Activated B cell treated with CpG ODN at 0.5 μM for 24 hours (primary cell): ENCODE measurements around the gene CST11. TPM values are rescaled to one million over a fixed set of nuclear protein-coding genes. Genes with fewer than 3 reads are reported as not detected.
A peak's percentile ranks its signal among the peaks of the same experiment; 100 is the strongest.

Experiments used
- ATAC-seq: fragments of 200-7000 bp; cut with Tn5 transposase; one replicate; pipeline ENCODE4 v1.10.0; 2021; ENCODE audit warnings: low read depth, mild to moderate bottlenecking, moderate library complexity
- CTCF ChIA-PET: fragments of 350-600 bp; sonication (Branson Sonifier 250); formaldehyde crosslinking; loops from one replicate; lab custom pipeline; 2021; ENCODE audit warnings: antibody characterized with exemption; lab: Charles Lee
- POLR2A ChIA-PET: fragments of 350-600 bp; sonication (Branson Sonifier 250); formaldehyde crosslinking; loops from one replicate; lab custom pipeline; 2021; ENCODE audit warnings: antibody characterized with exemption; lab: Charles Lee
- DNase-seq: peaks from one replicate; pipeline ENCODE4 v3.0.0; 2022
- H3K27ac Mint-ChIP-seq: one replicate; pipeline ENCODE4 v1.8.0; 2020; ENCODE audit warnings: mixed read lengths
- H3K27me3 Mint-ChIP-seq: one replicate; pipeline ENCODE4 v1.8.0; 2021; ENCODE audit warnings: mixed read lengths
- H3K36me3 Mint-ChIP-seq: one replicate; pipeline ENCODE4 v1.8.0; 2021; ENCODE audit warnings: low read depth, mixed read lengths
- H3K4me1 Mint-ChIP-seq: one replicate; pipeline ENCODE4 v1.8.0; 2021; ENCODE audit warnings: mixed read lengths
- H3K4me3 Mint-ChIP-seq: one replicate; pipeline ENCODE4 v1.8.0; 2020; ENCODE audit warnings: mild to moderate bottlenecking, mixed read lengths
- H3K9me3 Mint-ChIP-seq: one replicate; pipeline ENCODE4 v1.8.0; 2020; ENCODE audit warnings: mixed read lengths
- intact Hi-C: fragments of 100-400 bp; cut with micrococcal nuclease; formaldehyde crosslinking; loops from one replicate; pipeline ENCODE4 v1.15.1; 2024
- total RNA-seq: library from RNA; stranded (reverse); gene quantifications from 2 replicates; pipeline ENCODE4 v1.2.3, GENCODE V29; 2022
- TF ChIP-seq, protein P1 (sequence below): fragments of 200-600 bp; IDR thresholded peaks from one replicate; pipeline ENCODE4 v1.8.0; 2022; ENCODE audit warnings: antibody characterized with exemption, mild to moderate bottlenecking

Gene CST11
- total RNA-seq, 1 donor from 2014 or later: not detected

GRCh38 chr20:23410916-23411695 lies 41.6 kb downstream of the CST11 start:
- DNase-seq: no peak
- ChIA-PET CTCF (interaction anchor here (1.1 kb wide), 1 partner anchor 10 kb away, joined by 4 read pairs; the partner anchor contains the start of gene NAPB), POLR2A (no interaction called here)
- TF ChIP-seq, protein P1, sequence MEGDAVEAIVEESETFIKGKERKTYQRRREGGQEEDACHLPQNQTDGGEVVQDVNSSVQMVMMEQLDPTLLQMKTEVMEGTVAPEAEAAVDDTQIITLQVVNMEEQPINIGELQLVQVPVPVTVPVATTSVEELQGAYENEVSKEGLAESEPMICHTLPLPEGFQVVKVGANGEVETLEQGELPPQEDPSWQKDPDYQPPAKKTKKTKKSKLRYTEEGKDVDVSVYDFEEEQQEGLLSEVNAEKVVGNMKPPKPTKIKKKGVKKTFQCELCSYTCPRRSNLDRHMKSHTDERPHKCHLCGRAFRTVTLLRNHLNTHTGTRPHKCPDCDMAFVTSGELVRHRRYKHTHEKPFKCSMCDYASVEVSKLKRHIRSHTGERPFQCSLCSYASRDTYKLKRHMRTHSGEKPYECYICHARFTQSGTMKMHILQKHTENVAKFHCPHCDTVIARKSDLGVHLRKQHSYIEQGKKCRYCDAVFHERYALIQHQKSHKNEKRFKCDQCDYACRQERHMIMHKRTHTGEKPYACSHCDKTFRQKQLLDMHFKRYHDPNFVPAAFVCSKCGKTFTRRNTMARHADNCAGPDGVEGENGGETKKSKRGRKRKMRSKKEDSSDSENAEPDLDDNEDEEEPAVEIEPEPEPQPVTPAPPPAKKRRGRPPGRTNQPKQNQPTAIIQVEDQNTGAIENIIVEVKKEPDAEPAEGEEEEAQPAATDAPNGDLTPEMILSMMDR: no peak
- no peaks in the 10 kb centered on the region for H3K9me3 Mint-ChIP-seq
- H3K27me3 Mint-ChIP-seq: no peaks in the 10 kb centered on the region
- ATAC-seq: no peak
- no peak overlapping the region for H3K4me3 Mint-ChIP-seq
- H3K36me3 Mint-ChIP-seq: no peaks in the 10 kb centered on the region
- peaks cover 23% of the 10 kb centered on the region for H3K4me1 Mint-ChIP-seq
- intact Hi-C loops: loop anchor here (1.0 to 2.0 kb wide), 2 partner anchors 14 to 29 kb away; no protein-coding TSS in a partner anchor
- no peak overlapping the region for H3K27ac Mint-ChIP-seq

DNA sequence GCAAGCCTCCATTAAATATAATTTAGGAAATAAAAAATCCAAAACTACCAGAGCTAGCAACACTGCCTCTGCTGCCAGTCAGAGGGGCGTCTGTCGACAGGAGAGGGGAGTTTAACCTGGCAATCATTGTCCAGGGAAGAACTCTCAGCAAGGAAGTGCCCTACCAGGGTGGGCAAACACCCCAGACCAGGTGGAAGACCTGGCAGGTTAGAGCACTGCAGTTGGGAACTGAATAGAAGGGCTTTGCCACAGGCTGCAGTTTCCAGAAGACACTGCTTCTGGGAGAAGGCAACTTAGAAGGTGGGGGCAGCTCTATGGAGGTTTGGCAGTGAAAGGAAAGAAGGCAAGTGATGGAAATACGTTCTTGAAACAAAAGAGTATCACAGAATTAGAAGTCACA lies 42.9 kb downstream of the CST11 start:
- Mint-ChIP-seq H3K4me1 (peaks cover 25% of the 10 kb centered on the region), H3K27ac (no peak overlapping the region), H3K4me3 (no peak overlapping the region), H3K36me3 (no peaks in the 10 kb centered on the region), H3K9me3 (no peaks in the 10 kb centered on the region), H3K27me3 (no peaks in the 10 kb centered on the region)
- ChIA-PET POLR2A (no interaction called here), CTCF (no interaction called here)
- ATAC-seq (no peak), DNase-seq (no peak)
- TF ChIP-seq, protein P1: no peak
- intact Hi-C loops: loop anchor here (1.0 to 2.0 kb wide), 3 partner anchors 13 to 47 kb away; partner anchors contain the start of gene GZF1

DNA sequence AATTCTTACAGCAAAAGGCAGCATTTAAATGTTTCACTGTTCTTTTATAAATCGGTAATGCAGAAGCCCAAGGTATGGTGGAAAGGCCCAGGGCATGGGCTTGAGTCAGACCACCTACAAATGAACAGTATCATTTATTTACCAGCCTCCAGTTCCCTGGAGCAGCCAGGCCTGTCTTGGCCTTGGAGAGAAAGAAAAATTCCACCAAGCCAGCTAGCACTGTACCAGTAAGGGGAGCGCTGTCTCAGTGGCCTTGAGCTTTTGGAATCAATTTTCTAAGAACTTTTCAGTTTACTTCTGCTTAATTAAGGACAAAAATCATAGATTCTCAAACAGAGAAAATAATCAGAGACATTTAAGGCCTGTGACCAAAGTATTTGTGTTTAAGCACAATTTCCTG lies 43.7 kb downstream of the CST11 start:
- no peaks in the 10 kb centered on the region for H3K27me3 Mint-ChIP-seq
- H3K4me1 Mint-ChIP-seq: peaks cover 25% of the 10 kb centered on the region
- no peaks in the 10 kb centered on the region for H3K36me3 Mint-ChIP-seq
- H3K9me3 Mint-ChIP-seq: no peaks in the 10 kb centered on the region
- no peak overlapping the region for H3K4me3 Mint-ChIP-seq
- no peak for DNase-seq
- intact Hi-C loops: loop anchor here (1.0 to 2.0 kb wide), 2 partner anchors 12 to 46 kb away; partner anchors contain the start of genes GZF1 and NAPB
- ChIA-PET CTCF (interaction anchor here (0.6 kb wide), 1 partner anchor 382 kb away, joined by 3 read pairs; no protein-coding TSS in a partner anchor), POLR2A (no interaction called here)
- no peak for ATAC-seq
- peak overlapping the region; percentile 79 for H3K27ac Mint-ChIP-seq
- TF ChIP-seq, protein P1: no peak

DNA sequence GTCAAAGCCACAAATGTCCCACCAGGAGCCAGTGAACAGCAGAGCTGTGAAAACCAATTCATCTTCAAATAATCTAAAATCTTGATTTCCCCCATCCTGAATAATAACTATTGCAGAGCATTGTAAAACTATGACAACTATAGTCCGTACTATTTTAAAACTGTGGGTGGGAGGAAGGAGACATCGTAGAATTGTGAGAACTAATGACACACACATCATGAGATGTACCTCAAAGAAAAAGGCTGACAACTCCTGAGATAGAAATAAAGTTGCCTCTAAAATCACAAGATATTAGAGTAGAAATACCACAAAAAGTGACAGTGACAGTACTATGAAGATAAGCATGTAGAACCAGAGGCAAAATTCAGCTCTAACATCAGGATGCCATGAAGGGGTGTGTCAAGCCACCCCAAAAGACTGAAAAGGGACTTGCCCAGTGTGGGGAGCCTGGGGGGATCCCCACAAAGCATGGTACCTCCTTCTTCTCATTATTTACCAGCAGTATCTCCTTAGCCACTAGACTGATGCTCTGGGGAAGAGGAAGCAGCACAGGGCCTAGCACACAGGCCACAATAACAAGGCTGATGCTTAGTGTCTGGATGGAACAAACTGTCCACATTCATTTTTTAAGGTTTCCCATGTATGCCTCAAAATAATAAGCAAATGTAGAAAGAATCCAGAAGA lies 44.8 kb downstream of the CST11 start:
- H3K4me1 Mint-ChIP-seq: peaks cover 23% of the 10 kb centered on the region
- peak overlapping the region; percentile 79 for H3K27ac Mint-ChIP-seq
- no peaks in the 10 kb centered on the region for H3K9me3 Mint-ChIP-seq
- H3K27me3 Mint-ChIP-seq: no peaks in the 10 kb centered on the region
- TF ChIP-seq, protein P1: no peak
- ATAC-seq: peak; percentile 97
- intact Hi-C loops: loop anchor here (1.0 to 2.0 kb wide), 2 partner anchors 13 to 45 kb away; partner anchors contain the start of genes GZF1 and NAPB
- CTCF ChIA-PET: no interaction called here
- H3K4me3 Mint-ChIP-seq: peak overlapping the region; percentile 28
- DNase-seq: no peak
- H3K36me3 Mint-ChIP-seq: no peaks in the 10 kb centered on the region
- POLR2A ChIA-PET: no interaction called here

DNA sequence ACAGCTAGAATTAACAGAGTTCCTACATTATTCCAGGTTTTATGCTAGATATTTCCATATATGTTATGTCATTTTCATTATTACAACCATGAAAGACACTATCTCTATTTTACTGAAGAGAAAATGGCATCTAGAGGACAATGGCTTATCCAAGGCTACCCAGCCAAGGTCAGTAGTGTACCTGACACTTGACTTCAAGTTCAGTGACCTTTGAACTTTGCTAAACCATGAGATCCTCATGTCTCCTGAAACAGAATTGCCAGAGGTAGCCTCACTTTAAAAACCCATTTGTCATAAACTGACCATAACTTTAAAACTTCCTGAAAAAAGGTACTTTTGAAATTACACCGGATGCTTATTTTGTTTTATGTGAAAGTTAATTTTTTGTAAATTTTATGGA lies 45.8 kb downstream of the CST11 start:
- Mint-ChIP-seq H3K4me1 (peaks cover 19% of the 10 kb centered on the region), H3K4me3 (no peak overlapping the region), H3K27ac (no peak overlapping the region), H3K27me3 (no peaks in the 10 kb centered on the region), H3K36me3 (peaks cover 5% of the 10 kb centered on the region), H3K9me3 (no peaks in the 10 kb centered on the region)
- CTCF ChIA-PET: no interaction called here
- ATAC-seq: no peak
- no peak for DNase-seq
- TF ChIP-seq, protein P1: no peak
- POLR2A ChIA-PET: interaction anchor here (1.4 kb wide), 1 partner anchor 15 kb away, joined by 4 read pairs; the partner anchor contains the start of gene NAPB
- intact Hi-C loops: no loop called here
